GM19467 (cell line): ENCODE results near the gene SPPL2B.
A peak's percentile ranks its signal among the peaks of the same experiment; 100 is the strongest.
"Not testable (repeated sequence)": the region's sequence is repeated elsewhere in the genome, so short reads cannot be mapped to it uniquely, and the experiment has no call there.

Source experiments
- ATAC-seq: cut with Tn5 transposase; IDR thresholded peaks from one replicate; pipeline ENCODE4 v1.9.1; 2021; ENCODE audit warnings: mild to moderate bottlenecking, moderate library complexity; ENCODE audit not compliant: unreplicated experiment

The SPPL2B gene, protein sequence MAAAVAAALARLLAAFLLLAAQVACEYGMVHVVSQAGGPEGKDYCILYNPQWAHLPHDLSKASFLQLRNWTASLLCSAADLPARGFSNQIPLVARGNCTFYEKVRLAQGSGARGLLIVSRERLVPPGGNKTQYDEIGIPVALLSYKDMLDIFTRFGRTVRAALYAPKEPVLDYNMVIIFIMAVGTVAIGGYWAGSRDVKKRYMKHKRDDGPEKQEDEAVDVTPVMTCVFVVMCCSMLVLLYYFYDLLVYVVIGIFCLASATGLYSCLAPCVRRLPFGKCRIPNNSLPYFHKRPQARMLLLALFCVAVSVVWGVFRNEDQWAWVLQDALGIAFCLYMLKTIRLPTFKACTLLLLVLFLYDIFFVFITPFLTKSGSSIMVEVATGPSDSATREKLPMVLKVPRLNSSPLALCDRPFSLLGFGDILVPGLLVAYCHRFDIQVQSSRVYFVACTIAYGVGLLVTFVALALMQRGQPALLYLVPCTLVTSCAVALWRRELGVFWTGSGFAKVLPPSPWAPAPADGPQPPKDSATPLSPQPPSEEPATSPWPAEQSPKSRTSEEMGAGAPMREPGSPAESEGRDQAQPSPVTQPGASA

DNA sequence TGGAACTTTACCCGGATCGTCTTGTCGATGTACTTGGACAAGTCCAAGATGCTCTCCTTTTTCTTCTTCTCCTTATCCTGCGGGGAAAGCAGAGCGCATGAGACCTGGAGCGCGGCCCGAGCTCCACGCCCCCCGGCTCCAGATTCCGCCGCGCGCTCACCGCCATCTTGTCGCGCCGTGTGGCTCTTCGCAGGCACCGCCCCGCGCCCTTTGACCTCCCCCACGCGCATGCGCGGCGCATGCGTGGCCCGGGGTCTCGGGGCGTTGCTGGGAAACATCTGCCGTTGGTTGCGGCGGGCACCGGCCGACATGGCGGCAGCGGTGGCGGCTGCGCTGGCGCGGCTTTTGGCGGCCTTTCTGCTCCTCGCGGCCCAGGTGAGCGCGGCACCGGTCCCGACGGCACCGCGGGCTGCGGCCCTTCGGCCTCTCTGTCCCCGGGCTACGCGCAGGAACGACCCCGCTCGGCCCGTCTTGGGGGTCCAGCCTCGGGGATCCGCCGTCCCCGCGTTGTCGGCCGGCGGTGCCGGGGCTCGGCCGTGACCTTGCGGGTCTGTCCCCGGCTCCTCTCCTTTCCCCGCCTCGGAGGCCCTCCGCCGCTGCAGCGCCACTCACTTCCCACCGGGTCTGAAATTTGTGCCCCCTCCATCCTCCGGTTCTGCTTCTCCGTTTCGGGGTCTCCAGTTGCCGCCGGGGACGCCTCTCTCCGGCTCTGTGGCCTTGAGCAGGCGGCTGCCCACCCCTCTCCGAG lies at the start of gene SPPL2B, which contains the start of gene LSM7:
SPPL2B (plus strand) TSS at position 284 of the 748 bp plus-strand sequence; CDS start at position 310, 26 bp downstream.
LSM7 (minus strand) TSS at position 186 of the 748 bp plus-strand sequence; CDS start at position 166, 20 bp downstream.
- peak; percentile 55 for ATAC-seq

DNA sequence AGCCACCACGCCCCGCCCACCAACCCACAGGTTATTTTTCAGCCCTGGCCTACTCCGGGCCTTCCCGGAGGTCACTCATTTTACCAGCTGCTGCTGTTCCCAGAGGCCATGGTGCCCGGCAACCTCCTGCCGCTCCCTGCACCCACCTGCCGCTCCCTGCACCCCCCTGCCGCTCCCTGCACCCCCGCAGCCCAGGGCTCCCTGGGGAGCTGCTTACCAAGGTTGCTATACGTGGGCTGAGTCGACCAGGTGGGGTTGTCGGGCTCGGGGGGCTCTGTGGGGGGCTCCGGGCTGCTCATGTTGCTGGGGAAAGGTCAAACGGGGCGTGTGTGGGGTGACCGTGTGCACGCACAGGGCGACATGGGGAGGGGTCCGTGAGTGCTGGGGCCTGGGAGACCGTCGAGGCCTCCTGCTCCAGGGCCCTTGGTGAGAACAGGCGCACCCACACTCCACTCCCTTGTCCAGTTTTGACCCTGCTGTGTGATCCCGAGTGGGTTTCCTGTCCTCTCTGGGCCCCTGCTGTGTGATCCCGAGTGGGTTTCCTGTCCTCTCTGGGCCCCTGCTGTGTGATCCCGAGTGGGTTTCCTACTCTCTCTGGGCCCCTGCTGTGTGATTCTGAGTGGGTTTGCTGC lies 47.7 kb upstream of the SPPL2B start:
- ATAC-seq: no peak

DNA sequence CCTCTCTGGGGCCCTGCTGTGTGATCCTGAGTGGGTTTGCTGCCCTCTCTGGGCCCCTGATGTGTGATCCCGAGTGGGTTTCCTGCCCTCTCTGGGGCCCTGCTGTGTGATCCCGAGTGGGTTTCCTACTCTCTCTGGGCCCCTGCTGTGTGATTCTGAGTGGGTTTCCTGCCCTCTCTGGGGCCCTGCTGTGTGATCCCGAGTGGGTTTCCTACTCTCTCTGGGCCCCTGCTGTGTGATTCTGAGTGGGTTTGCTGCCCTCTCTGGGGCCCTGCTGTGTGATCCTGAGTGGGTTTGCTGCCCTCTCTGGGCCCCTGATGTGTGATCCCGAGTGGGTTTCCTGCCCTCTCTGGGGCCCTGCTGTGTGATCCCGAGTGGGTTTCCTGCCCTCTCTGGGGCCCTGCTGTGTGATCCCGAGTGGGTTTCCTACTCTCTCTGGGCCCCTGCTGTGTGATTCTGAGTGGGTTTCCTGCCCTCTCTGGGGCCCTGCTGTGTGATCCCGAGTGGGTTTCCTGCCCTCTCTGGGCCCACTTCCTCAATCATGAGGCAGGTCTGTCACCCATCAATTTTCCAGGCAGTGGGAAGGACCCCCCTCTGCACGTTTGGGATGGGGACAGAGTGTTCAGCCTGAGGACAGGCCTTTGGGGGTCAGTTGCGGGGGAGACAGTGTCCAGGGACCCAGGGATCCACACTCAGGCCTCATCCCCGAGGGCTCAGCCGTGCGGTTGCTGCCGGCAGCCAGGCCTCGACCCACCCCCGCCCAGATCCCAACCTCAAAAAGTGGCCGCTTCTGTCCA lies 47.0 kb upstream of the SPPL2B start:
- not testable (repeated sequence) for ATAC-seq

DNA sequence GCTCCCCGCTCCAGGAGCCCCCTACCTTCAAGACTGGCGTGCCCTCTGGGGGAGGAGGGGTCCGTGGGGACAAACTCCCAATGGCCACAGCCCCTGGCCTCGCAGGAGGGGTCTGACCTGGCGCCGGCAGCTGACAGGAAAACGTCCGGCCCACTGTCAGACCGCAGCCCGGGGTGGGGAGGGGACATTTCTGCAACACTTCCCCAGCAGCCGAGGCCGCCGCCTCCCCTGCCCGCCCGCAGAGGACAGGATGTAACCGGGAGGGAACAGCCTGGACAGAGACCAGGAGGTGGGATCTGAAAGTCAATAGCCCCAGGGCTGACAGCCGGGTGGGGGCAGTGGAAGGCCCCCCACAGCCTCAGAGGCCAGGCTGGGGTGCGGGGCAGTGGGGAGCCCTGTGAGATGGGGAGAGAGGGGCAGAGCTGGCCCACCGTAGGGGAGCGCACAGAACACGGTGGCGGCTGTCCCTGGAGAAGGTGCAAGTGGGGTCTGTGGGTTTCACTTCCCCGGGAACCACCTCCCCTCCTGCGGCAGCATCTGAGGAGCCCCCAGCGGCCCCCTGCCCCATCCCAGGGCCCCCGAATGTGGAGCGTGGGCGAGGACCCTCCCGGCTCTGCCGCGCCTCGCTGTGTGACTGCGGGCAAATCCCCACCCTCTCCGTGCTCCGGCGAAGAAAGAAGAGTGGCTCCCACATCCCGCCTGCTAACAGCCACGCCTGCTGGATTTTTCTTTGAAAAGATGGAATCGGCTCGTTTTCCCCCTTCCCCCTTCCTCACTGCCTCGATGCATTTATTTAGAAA lies 46.2 kb upstream of the SPPL2B start, which contains the start of gene PEAK3:
PEAK3 (minus strand) TSS at position 114 of the 800 bp plus-strand sequence. CDS start 1,244 bp downstream, outside the sequence.
- ATAC-seq: no peak

GRCh38 chr19:2282862-2283237 lies 45.6 kb upstream of the SPPL2B start:
- ATAC-seq: no peak

DNA sequence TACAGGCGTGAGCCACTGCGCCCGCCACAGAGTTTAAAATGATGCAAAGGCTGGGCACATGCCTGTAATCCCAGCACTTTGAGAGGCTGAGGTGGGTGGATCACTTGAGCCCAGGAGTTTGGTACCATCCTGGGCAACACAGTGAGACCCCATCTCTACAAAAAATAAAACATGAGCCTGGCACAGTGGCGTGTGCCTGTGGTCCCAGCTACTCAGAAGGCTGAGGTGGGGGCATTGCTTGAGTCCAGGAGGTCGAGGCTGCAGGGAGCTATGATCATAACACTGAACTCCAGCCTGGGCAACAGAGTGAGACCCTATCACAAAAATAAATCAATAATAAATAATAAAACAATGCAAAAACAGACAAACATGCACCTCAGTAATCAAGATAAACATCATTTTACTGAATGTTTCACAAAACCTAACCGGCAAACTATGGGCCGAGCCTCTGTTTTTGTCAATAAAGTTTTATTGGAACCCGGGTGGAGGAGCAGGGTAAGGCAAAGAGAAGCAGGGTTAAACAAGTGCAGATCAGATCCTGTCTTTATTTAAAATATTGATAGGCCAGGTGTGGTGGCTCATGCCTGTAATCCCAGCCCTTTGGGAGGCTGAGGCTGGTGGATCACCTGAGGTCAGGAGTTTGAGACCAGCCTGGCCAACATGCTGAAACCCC lies 44.5 kb upstream of the SPPL2B start:
- ATAC-seq: no peak

DNA sequence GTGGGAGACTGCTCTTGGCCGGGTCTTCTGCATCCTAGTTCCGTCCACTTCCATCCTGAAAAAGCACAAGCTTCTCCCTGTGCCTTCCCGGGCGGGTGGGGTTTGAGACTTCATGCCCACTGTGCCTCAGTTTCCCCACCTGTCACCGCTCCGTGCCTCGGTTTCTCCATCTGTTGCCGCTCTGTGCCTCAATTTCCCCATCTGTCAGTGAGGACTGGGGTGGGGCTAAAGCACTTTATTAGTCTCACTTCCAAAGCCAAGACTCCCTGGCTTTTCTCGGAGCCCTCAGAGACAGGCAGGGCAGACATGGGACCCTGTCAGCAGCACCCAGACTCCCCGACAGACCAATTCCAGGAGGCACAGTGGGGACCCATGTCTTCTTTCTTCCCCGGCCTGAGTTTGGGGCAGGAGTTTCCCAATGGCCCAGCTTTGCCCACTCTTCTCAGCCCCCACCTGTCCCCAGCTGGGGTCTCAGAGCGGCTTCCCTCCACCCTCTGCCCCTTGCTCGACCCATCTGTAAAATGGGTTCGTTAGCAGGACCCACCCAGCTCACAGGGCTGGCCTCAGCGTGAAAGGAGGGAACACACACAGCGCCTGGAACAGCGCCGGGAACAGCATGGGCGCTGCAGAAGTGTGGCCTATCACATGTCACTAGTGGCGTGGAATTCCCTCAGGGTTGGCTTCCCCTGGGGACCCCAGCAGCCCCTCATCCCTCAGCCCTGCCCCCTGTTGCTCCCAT lies 41.9 kb upstream of the SPPL2B start:
- ATAC-seq: no peak

GRCh38 chr19:2287585-2288337 lies 40.7 kb upstream of the SPPL2B start:
- ATAC-seq: no peak

GRCh38 chr19:2288338-2288817 lies 40.1 kb upstream of the SPPL2B start:
- ATAC-seq: no peak

- no peak for ATAC-seq
Observed at GRCh38 chr19:2288818-2289713, 39.4 kb upstream of the SPPL2B start.

GRCh38 chr19:2289714-2290435 lies 38.6 kb upstream of the SPPL2B start:
- ATAC-seq: no peak

DNA sequence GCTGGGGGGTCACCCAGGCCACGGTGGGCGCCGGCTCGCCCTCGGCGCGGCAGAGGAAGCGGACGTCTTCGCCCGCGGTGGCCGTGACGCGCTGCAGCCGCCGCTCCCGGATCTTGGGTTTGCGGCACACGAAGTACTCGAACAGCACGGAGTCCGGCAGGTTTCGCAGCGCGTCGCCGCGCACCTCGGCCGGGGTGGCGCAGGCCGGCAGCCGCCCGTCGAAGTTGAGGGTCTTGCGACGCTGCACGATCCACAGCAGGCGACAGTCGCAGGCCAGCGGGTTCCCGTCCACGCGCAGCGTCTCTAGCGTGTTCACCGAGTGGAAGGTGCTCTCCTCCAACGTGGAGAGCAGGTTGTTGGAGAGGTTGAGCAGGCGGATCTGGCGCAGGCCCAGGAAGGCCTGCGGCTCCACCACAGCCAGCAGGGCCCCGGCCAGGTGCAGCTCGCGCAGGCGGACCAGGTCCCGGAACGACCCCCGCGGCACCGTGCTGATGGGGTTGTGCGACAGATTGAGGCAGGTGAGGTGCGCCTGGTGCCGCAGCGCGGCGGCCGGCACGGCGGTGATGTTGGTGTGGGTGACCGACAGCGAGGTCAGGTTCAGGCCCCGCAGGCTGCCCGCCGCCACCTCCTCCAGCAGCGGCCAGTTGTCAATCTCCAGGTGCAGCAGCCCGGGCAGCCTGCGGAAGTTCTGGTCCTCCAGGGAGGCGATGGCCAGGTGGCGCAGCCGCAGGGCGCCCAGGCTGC lies 37.9 kb upstream of the SPPL2B start:
- ATAC-seq: no peak

DNA sequence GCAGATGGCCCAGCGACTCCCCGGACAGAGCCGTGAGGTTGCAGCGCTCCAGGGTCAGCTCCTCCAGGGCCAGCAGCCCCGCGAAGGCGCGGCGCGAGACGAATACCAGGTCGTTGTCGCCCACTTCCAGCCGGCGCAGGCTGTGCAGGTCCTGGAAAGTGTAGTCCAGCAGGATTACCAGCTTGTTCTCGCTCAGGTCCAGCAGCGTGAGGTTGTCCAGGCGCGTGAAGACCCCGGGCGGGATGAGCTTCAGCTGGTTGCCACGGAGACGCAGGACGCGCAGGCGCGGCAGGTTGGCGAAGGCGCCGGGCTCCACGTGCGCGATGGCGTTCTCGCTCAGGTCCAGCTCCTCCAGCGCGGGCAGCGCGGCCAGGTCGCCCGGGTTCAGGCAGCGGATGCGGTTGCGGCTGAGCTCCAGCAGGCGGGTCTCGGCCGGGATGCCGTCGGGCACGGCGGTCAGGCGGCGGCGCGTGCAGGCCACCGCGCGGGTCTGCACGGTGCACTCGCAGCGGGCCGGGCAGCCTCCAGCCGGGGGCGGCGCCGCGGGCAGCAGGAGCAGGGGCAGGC lies 37.2 kb upstream of the SPPL2B start:
- no peak for ATAC-seq

DNA sequence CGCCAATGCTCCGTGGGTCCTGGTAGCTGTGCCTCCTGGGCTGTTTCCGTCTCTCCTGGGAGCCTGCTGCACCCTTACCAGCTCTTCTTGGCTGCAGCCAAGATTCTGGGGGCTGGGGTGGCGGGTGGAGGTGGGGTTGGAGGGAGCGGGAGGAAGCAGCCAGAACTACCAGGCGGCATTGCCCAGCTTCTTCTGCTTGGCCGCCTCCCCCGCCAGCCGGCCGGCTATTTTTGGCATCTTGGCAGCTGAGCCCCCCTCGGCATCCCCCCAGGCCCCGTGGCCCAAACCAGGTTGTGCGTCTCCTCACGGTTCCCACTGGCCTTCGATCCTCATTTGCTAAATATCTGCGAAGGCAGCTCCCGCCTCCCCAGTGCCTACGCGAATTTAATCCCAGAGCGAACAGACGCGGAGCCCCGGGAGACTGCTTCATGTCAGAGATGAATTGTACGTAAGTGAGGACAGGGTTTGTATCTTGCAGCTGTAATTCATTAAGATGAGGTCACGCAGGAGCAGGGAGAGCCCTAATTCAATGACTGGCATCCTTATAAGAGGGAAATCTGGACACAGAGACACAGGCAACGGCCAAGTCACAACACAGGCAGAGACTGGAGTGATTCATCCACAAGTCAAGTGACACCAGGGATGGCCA lies 33.7 kb upstream of the SPPL2B start:
- ATAC-seq: no peak
